Left ventricle myocardium superior (tissue), 1 donor: Measurements from ENCODE around the gene LYPD6B. TPM values are rescaled to one million over a fixed set of nuclear protein-coding genes. Genes with fewer than 3 reads are reported as not detected.

ENCODE experiments used
- ATAC-seq: fragments of 200-7000 bp; cut with Tn5 transposase; one replicate; pipeline ENCODE4 v1.9.1; 2020; ENCODE audit warnings: mild to moderate bottlenecking, moderate library complexity
- DNase-seq: peaks from one replicate; pipeline ENCODE4 v3.0.0-alpha.2; 2020
- intact Hi-C: fragments of 100-400 bp; cut with micrococcal nuclease; formaldehyde crosslinking; loops from one replicate; pipeline ENCODE4 v1.11.0; 2022
- total RNA-seq: library from RNA; stranded (reverse); fragmentation: NEBNext Ultra II Directional; extraction: Animal tissue kit (Norgen Biotek cat#: 25700); gene quantifications from one replicate; pipeline ENCODE4 v1.2.1, GENCODE V29; 2021
- donor health status: DM: no; HTN: yes; CAD: no; lungs with severe emphysema.

Gene LYPD6B
- total RNA-seq, 1 donor from 2014 or later, result not detected

GRCh38 chr2:149143734-149144133 lies 105.2 kb downstream of the LYPD6B start:
- intact Hi-C loops, result no loop called here

GRCh38 chr2:149145314-149146295 lies 107.1 kb downstream of the LYPD6B start:
- intact Hi-C loops, result no loop called here

More at GRCh38 chr2:149143734-149144133, 105.2 kb downstream of the LYPD6B start:
- ATAC-seq (no peak), DNase-seq (no peak)

GRCh38 chr2:149146876-149147275 lies 108.4 kb downstream of the LYPD6B start:
- intact Hi-C loops, result no loop called here
- ATAC-seq (no peak), DNase-seq (no peak)

More at GRCh38 chr2:149145314-149146295, 107.1 kb downstream of the LYPD6B start:
- ATAC-seq (no peak), DNase-seq (no peak)

GRCh38 chr2:149148194-149149006 lies 109.9 kb downstream of the LYPD6B start:
- DNase-seq (no peak), ATAC-seq (no peak)
- intact Hi-C loops, result no loop called here

GRCh38 chr2:149149007-149149297 lies 110.5 kb downstream of the LYPD6B start:
- ATAC-seq (no peak), DNase-seq (no peak)
- intact Hi-C loops, result no loop called here

- ATAC-seq (no peak), DNase-seq (no peak)
- intact Hi-C loops, result no loop called here
These were observed 114.0 kb downstream of the LYPD6B start for GRCh38 chr2:149152469-149152953.

GRCh38 chr2:149155196-149155969 lies 116.9 kb downstream of the LYPD6B start:
- no peak for DNase-seq
- ATAC-seq, result peak; percentile 20
- intact Hi-C loops, result no loop called here

GRCh38 chr2:149155988-149156387 lies 117.5 kb downstream of the LYPD6B start:
- no peak for ATAC-seq
- intact Hi-C loops, result no loop called here
- DNase-seq, result no peak

- DNase-seq (no peak), ATAC-seq (no peak)
- intact Hi-C loops, result no loop called here
These were observed 118.7 kb downstream of the LYPD6B start for GRCh38 chr2:149156971-149157740.

- intact Hi-C loops, result no loop called here
- no peak for ATAC-seq
- DNase-seq, result no peak
These were observed 120.5 kb downstream of the LYPD6B start for GRCh38 chr2:149158957-149159356.

GRCh38 chr2:149160195-149160594 lies 121.7 kb downstream of the LYPD6B start:
- ATAC-seq, result no peak
- intact Hi-C loops, result no loop called here
- no peak for DNase-seq

GRCh38 chr2:149160701-149161217 lies 122.3 kb downstream of the LYPD6B start:
- DNase-seq, result no peak
- intact Hi-C loops, result no loop called here
- no peak for ATAC-seq

- ATAC-seq, result no peak
- intact Hi-C loops, result no loop called here
These were observed 123.2 kb downstream of the LYPD6B start for GRCh38 chr2:149161481-149162225.

GRCh38 chr2:149164296-149164695 lies 125.8 kb downstream of the LYPD6B start:
- intact Hi-C loops, result no loop called here
- ATAC-seq (no peak), DNase-seq (no peak)

More at GRCh38 chr2:149161481-149162225, 123.2 kb downstream of the LYPD6B start:
- no peak for DNase-seq

- ATAC-seq (no peak), DNase-seq (no peak)
- intact Hi-C loops, result no loop called here
These were observed 126.3 kb downstream of the LYPD6B start for GRCh38 chr2:149164827-149165226.

GRCh38 chr2:149167001-149167780 lies 128.7 kb downstream of the LYPD6B start:
- intact Hi-C loops, result no loop called here
- ATAC-seq, result no peak
- DNase-seq, result no peak

- no peak for DNase-seq
- ATAC-seq, result no peak
- intact Hi-C loops, result no loop called here
These were observed 129.4 kb downstream of the LYPD6B start for GRCh38 chr2:149167941-149168340.
